Measurements from ENCODE around the gene BARX2.

BARX2 gene

GRCh38 chr11:129443276-129443675 is 67.6 kb downstream of the BARX2 start:
- no peak for DNase-seq

GRCh38 chr11:129444274-129444673 is 68.6 kb downstream of the BARX2 start:
- DNase-seq = no peak

- no peak for DNase-seq
Observed at GRCh38 chr11:129445226-129445625, 69.6 kb downstream of the BARX2 start.

- no peak for DNase-seq
Observed at GRCh38 chr11:129446572-129446971, 70.9 kb downstream of the BARX2 start.

GRCh38 chr11:129447654-129448239 is 72.1 kb downstream of the BARX2 start:
- no peak for DNase-seq

GRCh38 chr11:129451524-129451923 is 75.9 kb downstream of the BARX2 start:
- DNase-seq = no peak

- DNase-seq = no peak
Observed at GRCh38 chr11:129453293-129453721, 77.7 kb downstream of the BARX2 start.

GRCh38 chr11:129455101-129455500 is 79.5 kb downstream of the BARX2 start:
- DNase-seq = no peak

GRCh38 chr11:129455756-129456655 is 80.4 kb downstream of the BARX2 start:
- no peak for DNase-seq

- no peak for DNase-seq
Observed at GRCh38 chr11:129457321-129457720, 81.7 kb downstream of the BARX2 start.

GRCh38 chr11:129458278-129458677 is 82.6 kb downstream of the BARX2 start:
- no peak for DNase-seq

- peak; percentile 48 to 54 for DNase-seq
Observed at GRCh38 chr11:129458756-129459535, 83.3 kb downstream of the BARX2 start.

- DNase-seq = no peak
Observed at GRCh38 chr11:129460714-129461113, 85.1 kb downstream of the BARX2 start.

GRCh38 chr11:129484068-129484467 is 108.4 kb downstream of the BARX2 start:
- no peak for DNase-seq

GRCh38 chr11:129489249-129489648 is 113.6 kb downstream of the BARX2 start:
- no peak for DNase-seq

- DNase-seq = no peak
Observed at GRCh38 chr11:129490004-129490403, 114.4 kb downstream of the BARX2 start.

- no peak for DNase-seq
Observed at GRCh38 chr11:129493746-129494145, 118.1 kb downstream of the BARX2 start.
